Measurements from ENCODE around the gene ELMO1.

Gene ELMO1

DNA sequence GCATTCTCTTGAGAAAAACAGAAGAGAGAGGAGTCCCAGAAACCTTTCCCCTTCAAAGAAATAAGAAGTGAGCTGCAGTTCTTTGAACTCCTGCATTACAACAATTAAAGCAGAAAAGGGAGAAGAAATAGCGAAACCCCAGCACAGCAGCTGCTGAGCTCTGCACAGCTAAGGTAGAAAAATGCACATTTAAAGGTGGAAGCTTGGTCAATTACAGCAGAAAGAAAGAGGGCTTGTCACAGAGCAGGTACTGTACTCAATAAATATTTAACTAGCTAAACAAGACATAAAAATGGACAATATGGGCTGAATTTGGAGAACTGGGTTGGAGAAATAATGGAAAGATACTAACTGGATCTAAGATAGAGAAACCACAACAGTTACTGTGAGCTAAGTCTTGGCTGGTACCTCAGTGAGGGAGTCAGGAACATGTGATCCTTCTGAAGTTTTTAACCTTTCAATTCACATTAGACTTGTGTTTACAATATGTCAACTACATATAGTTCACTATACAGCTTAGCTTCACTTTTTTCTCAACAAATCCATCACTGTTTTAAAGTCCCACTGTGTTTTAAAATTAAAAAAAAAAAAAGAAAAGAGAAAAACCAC is 332.5 kb downstream of the ELMO1 start:
- DNase-seq: no peak
- Histone ChIP-seq H4K5ac (ENCODE audit: low read length) (no peak overlapping the region), H3K56ac (ENCODE audit: low read length) (no peak overlapping the region), H4K8ac (ENCODE audit: low read depth, low read length) (no peak overlapping the region), H3K4me1 (ENCODE audit: control insufficient read depth, low read depth, low read length) (peaks cover 10% of the 10 kb centered on the region), H3K79me2 (ENCODE audit: control insufficient read depth, insufficient read depth, low read length) (no peaks in the 10 kb centered on the region), H3K4ac (ENCODE audit: low read depth, low read length) (no peak overlapping the region), H3K9ac (ENCODE audit: low read length) (no peak overlapping the region), H3K27ac (ENCODE audit: low read depth, low read length) (no peak overlapping the region), H3K18ac (ENCODE audit: low read length) (no peak overlapping the region), H3K27me3 (ENCODE audit: insufficient read depth, low read length, poor library complexity) (no peaks in the 10 kb centered on the region), H2AK5ac (ENCODE audit: low read length) (no peak overlapping the region), H3K79me1 (ENCODE audit: low read length) (no peaks in the 10 kb centered on the region), H3K36me3 (ENCODE audit: control insufficient read depth, insufficient read depth, low read length) (no peaks in the 10 kb centered on the region), H2BK5ac (ENCODE audit: low read length) (no peak overlapping the region), H3K23ac (ENCODE audit: low read length) (no peak overlapping the region), H2BK15ac (replicated peaks; ENCODE audit: low read depth) (no peak overlapping the region), H3K4me3 (ENCODE audit: low read length) (no peak overlapping the region), H2BK120ac (ENCODE audit: low read depth, low read length) (no peak overlapping the region), H3K4me2 (ENCODE audit: low read length) (no peak overlapping the region)
- no CpG with 5 or more reads among the region's 1 CpG for WGBS (ENCODE audit: extremely low coverage, insufficient coverage, low lambda C conversion rate)

GRCh38 chr7:37113661-37114355 is 334.9 kb downstream of the ELMO1 start:
- no peak for DNase-seq
- Histone ChIP-seq H2AK5ac (ENCODE audit: low read length) (no peak overlapping the region), H3K4me2 (ENCODE audit: low read length) (no peak overlapping the region), H3K36me3 (ENCODE audit: control insufficient read depth, insufficient read depth, low read length) (no peaks in the 10 kb centered on the region), H3K4me1 (ENCODE audit: control insufficient read depth, low read depth, low read length) (peaks cover 17% of the 10 kb centered on the region), H3K79me1 (ENCODE audit: low read length) (no peaks in the 10 kb centered on the region), H3K4ac (ENCODE audit: low read depth, low read length) (no peak overlapping the region), H3K27me3 (ENCODE audit: insufficient read depth, low read length, poor library complexity) (no peaks in the 10 kb centered on the region), H2BK15ac (replicated peaks; ENCODE audit: low read depth) (no peak overlapping the region), H3K56ac (ENCODE audit: low read length) (no peak overlapping the region), H2BK5ac (ENCODE audit: low read length) (no peak overlapping the region), H4K8ac (ENCODE audit: low read depth, low read length) (no peak overlapping the region), H3K4me3 (ENCODE audit: low read length) (no peak overlapping the region), H3K27ac (ENCODE audit: low read depth, low read length) (no peak overlapping the region), H3K23ac (ENCODE audit: low read length) (no peak overlapping the region), H3K79me2 (ENCODE audit: control insufficient read depth, insufficient read depth, low read length) (no peaks in the 10 kb centered on the region), H4K5ac (ENCODE audit: low read length) (no peak overlapping the region), H3K9ac (ENCODE audit: low read length) (no peak overlapping the region), H3K18ac (ENCODE audit: low read length) (no peak overlapping the region), H2BK120ac (ENCODE audit: low read depth, low read length) (no peak overlapping the region)
- WGBS (ENCODE audit: extremely low coverage, insufficient coverage, low lambda C conversion rate): no CpG with 5 or more reads among the region's 6 CpGs

DNA sequence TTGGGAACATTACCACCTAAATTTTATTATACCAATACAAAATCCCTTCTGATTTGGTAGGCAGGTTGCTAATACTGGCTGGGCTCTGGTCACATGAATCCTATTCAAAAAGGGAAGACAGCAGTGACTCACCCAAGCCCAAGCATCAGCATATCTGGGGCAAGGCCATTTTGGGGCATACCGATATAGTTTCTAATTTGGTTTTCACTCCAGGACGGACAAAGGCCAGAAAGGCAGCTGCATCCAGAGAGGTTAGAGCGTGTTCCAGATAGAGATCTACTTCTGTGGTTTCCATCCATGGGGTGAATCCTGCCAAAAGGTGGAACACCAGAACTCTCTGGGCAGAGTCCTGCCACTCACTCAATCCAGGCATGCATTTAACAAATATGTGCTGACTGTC is 335.8 kb downstream of the ELMO1 start:
- no peak overlapping the region for H2BK5ac ChIP-seq (ENCODE audit: low read length)
- H4K8ac ChIP-seq (ENCODE audit: low read depth, low read length): no peak overlapping the region
- peaks cover 14% of the 10 kb centered on the region for H3K4me1 ChIP-seq (ENCODE audit: control insufficient read depth, low read depth, low read length)
- no peak overlapping the region for H3K27ac ChIP-seq (ENCODE audit: low read depth, low read length)
- H3K79me1 ChIP-seq (ENCODE audit: low read length): no peaks in the 10 kb centered on the region
- no peaks in the 10 kb centered on the region for H3K27me3 ChIP-seq (ENCODE audit: insufficient read depth, low read length, poor library complexity)
- DNase-seq: no peak
- no peak overlapping the region for H2BK15ac ChIP-seq (replicated peaks; ENCODE audit: low read depth)
- H3K18ac ChIP-seq (ENCODE audit: low read length): no peak overlapping the region
- no peak overlapping the region for H2AK5ac ChIP-seq (ENCODE audit: low read length)
- H3K36me3 ChIP-seq (ENCODE audit: control insufficient read depth, insufficient read depth, low read length): no peaks in the 10 kb centered on the region
- H3K9ac ChIP-seq (ENCODE audit: low read length): no peak overlapping the region
- H3K23ac ChIP-seq (ENCODE audit: low read length): no peak overlapping the region
- no peak overlapping the region for H4K5ac ChIP-seq (ENCODE audit: low read length)
- no peak overlapping the region for H3K4me2 ChIP-seq (ENCODE audit: low read length)
- H3K79me2 ChIP-seq (ENCODE audit: control insufficient read depth, insufficient read depth, low read length): no peaks in the 10 kb centered on the region
- no peak overlapping the region for H3K56ac ChIP-seq (ENCODE audit: low read length)
- no peak overlapping the region for H3K4me3 ChIP-seq (ENCODE audit: low read length)
- H3K4ac ChIP-seq (ENCODE audit: low read depth, low read length): no peak overlapping the region
- H2BK120ac ChIP-seq (ENCODE audit: low read depth, low read length): no peak overlapping the region
- no CpG with 5 or more reads among the region's 3 CpGs for WGBS (ENCODE audit: extremely low coverage, insufficient coverage, low lambda C conversion rate)

- Histone ChIP-seq H3K23ac (ENCODE audit: low read length) (no peak overlapping the region), H3K79me1 (ENCODE audit: low read length) (no peaks in the 10 kb centered on the region), H2BK5ac (ENCODE audit: low read length) (no peak overlapping the region), H3K9ac (ENCODE audit: low read length) (no peak overlapping the region), H3K4me2 (ENCODE audit: low read length) (no peak overlapping the region), H3K18ac (ENCODE audit: low read length) (no peak overlapping the region), H4K5ac (ENCODE audit: low read length) (no peak overlapping the region), H3K79me2 (ENCODE audit: control insufficient read depth, insufficient read depth, low read length) (no peaks in the 10 kb centered on the region), H3K27me3 (ENCODE audit: insufficient read depth, low read length, poor library complexity) (no peaks in the 10 kb centered on the region), H3K4ac (ENCODE audit: low read depth, low read length) (no peak overlapping the region), H2BK15ac (replicated peaks; ENCODE audit: low read depth) (no peak overlapping the region), H3K36me3 (ENCODE audit: control insufficient read depth, insufficient read depth, low read length) (no peaks in the 10 kb centered on the region), H2AK5ac (ENCODE audit: low read length) (no peak overlapping the region), H3K27ac (ENCODE audit: low read depth, low read length) (no peak overlapping the region), H3K56ac (ENCODE audit: low read length) (no peak overlapping the region), H2BK120ac (ENCODE audit: low read depth, low read length) (no peak overlapping the region), H3K4me1 (ENCODE audit: control insufficient read depth, low read depth, low read length) (peaks cover 13% of the 10 kb centered on the region), H3K4me3 (ENCODE audit: low read length) (no peak overlapping the region), H4K8ac (ENCODE audit: low read depth, low read length) (no peak overlapping the region)
- WGBS (ENCODE audit: extremely low coverage, insufficient coverage, low lambda C conversion rate): no CpG with 5 or more reads among the region's 2 CpGs
- no peak for DNase-seq
Observed at GRCh38 chr7:37112218-37112617, 336.4 kb downstream of the ELMO1 start.

- Histone ChIP-seq H3K9ac (ENCODE audit: low read length) (no peak overlapping the region), H3K4me1 (ENCODE audit: control insufficient read depth, low read depth, low read length) (peaks cover 7% of the 10 kb centered on the region), H3K27ac (ENCODE audit: low read depth, low read length) (no peak overlapping the region), H4K8ac (ENCODE audit: low read depth, low read length) (no peak overlapping the region), H3K56ac (ENCODE audit: low read length) (no peak overlapping the region), H3K4me3 (ENCODE audit: low read length) (no peak overlapping the region), H3K79me2 (ENCODE audit: control insufficient read depth, insufficient read depth, low read length) (no peaks in the 10 kb centered on the region), H3K4ac (ENCODE audit: low read depth, low read length) (no peak overlapping the region), H2BK120ac (ENCODE audit: low read depth, low read length) (no peak overlapping the region), H3K18ac (ENCODE audit: low read length) (no peak overlapping the region), H2BK15ac (replicated peaks; ENCODE audit: low read depth) (no peak overlapping the region), H2BK5ac (ENCODE audit: low read length) (no peak overlapping the region), H2AK5ac (ENCODE audit: low read length) (no peak overlapping the region), H3K23ac (ENCODE audit: low read length) (no peak overlapping the region), H4K5ac (ENCODE audit: low read length) (no peak overlapping the region), H3K79me1 (ENCODE audit: low read length) (no peaks in the 10 kb centered on the region), H3K4me2 (ENCODE audit: low read length) (no peak overlapping the region), H3K27me3 (ENCODE audit: insufficient read depth, low read length, poor library complexity) (no peaks in the 10 kb centered on the region), H3K36me3 (ENCODE audit: control insufficient read depth, insufficient read depth, low read length) (no peaks in the 10 kb centered on the region)
- no peak for DNase-seq
- WGBS (ENCODE audit: extremely low coverage, insufficient coverage, low lambda C conversion rate): no CpG with 5 or more reads among the region's 1 CpG
Observed at GRCh38 chr7:37111459-37111858, 337.2 kb downstream of the ELMO1 start.
